DMS114 treated with DMSO at 0.1 percent for 48 hours (cell line): ENCODE results near the gene INPP4B.

ENCODE experiments used
- DNase-seq: peaks from one replicate; lab custom pipeline; 2025; ENCODE audit not compliant: unreplicated experiment; lab: John Stamatoyannopoulos, UW

INPP4B gene

DNA sequence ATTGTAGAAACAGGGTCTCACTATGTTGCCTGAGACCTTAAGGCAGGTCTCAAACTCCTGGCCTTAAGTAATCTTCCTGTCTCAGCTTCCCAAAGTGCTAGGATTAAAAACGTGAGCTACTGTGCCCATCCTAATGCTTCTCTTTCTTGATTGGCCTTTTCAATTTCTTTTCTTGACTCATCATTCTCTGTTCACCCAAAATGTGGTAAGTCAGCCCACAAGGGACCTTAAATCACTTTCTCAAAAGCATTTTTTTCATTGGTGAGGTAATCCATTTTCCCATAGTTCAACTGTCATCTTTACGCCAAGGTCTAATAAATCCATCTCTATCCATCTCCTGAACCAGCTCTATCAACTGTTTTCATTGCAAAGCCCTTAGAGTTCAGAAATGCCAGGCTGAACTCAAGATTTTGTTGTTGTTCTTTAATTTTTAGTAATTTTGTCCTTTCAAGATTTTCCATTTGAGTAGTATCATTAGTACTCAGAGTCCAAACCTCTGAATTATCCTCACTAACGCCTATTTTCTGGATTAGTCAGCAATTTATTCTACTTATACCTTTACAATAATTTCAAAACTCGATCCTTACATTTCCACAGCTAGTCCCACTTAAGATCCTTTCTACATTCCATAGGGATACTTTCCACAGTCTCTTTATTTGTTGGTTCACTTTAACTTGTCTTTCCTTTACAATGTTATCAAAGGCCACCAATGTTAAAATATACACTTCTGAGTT, 681.2 kb downstream of the INPP4B start:
- no peak for DNase-seq

DNA sequence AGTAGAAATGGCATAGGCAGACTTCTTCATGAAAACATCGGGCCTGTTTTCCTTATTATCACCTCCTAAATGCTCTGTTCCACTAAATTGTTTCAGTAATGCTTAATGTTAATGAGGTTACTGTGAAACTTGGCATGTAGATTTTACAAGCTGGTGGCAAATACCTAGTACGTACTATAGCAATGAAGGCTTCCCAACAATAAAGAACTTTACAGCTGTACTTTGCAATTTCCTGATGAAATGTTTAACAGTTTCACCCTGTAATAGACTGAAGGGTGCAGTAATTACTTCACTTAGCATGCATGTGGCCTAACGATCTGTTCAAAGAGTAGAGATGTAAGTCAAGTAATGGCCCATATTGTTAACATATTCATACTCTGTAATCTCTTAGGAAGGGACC, 685.0 kb downstream of the INPP4B start:
- no peak for DNase-seq

DNA sequence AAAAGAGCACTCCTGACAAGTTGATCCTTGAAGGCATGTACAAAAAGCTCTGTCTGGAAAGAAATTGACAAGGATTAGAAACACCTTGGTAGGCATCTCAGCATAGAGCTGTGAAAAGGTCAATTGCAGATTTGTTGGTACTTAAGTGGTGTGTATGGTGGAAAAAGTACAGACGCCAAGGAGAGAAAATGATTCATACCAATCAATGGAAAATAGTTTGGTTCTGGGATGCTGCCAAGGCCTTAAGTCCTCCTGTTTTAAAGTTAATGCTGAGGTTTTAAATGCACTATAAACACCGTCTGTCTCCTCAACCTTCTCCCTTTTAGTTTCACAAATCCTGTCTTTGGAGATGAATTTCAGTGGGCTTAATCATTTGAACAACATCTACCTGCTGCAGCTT, 685.6 kb downstream of the INPP4B start:
- DNase-seq: no peak

DNA sequence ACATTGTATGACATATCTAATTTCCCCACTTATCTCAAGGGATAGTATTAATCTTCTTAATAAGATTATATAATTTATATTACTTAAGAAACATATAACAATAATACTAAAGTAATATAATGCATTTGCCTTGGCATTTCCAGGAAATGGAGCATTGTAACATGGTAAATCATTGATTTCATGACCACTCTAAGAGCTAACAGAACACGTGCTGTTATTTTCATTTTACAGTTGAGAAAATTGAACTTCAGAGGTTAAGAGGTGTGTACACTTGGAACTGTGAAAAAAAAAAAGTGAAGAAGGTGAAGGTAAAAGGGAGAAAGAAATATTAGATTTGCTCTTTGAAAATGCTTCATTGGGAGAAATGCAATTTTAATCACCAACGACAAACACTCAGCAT, 687.1 kb downstream of the INPP4B start:
- DNase-seq: no peak

DNA sequence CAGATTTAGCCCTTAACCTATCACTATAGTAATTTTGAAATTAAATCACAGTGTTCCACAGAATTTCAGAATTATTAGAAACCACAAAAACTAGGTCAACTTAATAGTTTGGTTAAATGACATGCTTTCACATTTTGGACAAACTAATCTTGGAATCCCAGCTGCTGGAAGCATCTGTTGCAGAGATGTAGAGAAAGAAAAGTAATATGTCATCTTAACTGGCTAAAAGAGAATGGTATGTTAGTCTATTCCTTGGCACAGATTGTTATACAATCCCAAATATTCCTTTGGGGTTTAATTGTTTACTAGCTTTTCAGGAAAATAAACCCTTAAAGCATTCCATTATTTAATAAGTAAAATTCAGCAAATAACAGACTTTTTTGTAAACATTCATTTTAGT, 689.8 kb downstream of the INPP4B start:
- no peak for DNase-seq

DNA sequence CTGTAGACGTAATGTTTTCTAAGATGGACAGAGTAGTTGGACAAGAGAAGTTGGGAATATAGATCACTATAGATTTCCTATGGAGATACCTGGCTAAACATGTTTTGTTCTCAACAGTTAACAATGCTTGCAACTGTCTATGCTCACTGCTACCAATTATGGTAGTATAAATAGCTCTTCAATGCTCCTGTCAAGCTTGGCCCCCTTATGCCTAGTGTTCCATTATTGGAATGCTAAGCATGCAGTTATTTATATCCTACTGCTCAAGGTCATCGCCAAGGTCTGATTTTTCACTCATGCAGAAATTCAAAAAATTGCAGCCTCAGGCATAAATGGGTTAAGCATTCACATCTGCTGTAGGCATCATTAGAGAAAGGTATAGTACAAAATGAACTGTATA, 690.8 kb downstream of the INPP4B start:
- DNase-seq: no peak

DNA sequence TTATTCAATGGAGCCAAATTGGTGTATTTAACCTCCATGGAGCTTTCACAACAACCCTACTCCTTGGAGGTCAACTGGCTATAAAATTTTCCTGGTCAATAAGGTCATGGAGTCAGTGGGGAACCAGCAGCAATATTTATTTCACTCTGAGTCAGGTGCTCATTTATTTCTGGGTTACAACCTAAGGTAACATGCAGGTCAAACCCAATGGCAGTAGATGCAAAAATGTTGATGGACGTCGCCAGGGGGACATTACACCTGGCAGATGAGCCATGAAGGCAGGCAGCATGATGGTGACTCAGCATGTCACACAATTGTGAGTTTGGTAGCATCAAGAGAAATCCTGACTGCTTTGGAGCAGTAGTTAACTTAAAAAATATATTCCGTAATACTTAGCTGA, 695.6 kb downstream of the INPP4B start:
- no peak for DNase-seq

DNA sequence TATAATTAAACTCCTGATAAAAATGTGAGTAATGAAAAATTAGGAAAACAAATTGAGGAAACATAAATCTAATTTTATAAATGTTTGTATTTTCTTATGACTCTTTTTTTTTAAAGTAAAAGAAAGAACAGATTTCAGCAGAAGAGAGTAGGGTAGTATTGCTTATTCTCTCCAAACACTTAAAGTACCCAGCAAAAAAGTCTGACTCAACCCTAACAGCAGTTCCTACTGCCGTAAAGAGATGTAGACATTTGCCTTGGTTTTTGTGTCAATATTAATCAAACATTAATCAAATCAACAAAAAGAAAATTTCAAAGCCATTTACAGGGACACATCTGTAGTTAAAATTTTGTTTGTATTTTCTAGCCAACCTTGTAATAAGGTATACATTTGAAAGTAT, 701.3 kb downstream of the INPP4B start:
- no peak for DNase-seq

DNA sequence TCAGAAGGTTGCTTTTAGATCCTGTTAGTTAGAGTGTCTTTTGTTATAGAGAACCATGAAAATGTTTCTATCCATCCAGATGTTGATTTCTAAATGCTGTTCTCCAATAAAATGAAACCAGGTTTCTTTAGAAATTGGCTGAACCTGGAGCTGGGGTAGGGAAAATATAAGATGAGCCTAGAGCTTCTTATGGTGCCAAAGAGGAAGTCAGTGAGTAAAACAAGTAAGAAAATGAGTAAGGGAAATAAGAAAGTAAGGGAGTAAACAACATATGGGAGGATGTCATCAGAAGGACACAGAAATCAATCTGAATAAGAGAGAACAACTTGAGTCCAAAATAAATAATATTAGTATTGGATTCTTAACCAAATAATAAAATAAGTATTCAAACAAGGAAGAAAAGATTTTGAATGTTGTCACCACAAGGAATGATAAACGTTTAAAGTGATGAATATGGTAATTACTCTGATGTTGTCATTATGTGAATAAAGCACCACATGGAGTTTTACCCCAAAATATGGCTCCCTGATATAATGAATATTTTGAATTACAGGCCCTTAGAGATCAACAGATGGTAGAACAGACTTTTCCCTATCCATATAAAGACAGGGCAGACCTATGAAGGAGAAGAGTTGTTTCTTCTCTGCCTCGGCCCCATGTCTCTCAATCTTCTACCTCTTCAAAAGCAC, 703.6 kb downstream of the INPP4B start:
- no peak for DNase-seq

DNA sequence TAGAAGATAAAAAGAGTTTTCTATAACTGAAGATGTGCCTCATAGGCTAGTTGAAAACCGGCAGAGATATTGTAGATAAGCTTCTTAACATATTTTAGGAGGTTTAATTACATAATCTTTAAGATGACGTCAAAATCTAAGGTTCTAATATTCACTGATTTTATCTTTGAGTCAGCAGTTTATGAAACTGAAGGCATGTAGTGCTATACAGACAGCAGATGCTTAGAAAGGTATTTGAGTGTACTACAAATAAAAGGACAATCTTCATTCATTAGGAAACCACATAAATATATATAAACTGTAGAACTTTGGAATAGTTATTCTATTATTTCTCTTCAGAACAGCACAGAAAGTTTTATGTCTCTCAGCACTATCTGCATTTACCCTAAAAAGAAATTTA, 704.9 kb downstream of the INPP4B start:
- no peak for DNase-seq

DNA sequence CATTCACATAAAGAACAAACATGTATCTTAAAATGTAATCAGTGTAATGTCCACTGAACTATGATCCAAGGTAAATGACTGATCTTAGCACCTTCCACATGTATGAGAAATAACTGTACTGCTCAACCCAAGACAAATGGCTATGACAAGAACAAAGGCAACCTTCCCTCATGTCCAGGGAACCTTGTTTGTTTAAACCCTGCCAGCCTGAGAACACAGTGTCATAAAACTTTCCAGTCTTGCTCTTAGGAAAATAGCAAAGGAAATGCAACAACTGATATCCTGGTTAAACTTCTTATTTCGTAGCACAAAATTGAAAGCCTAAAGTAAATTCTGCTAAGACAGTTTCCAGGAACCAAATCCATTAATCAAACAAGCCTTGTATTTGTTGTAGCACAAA, 715.4 kb downstream of the INPP4B start:
- DNase-seq: no peak

DNA sequence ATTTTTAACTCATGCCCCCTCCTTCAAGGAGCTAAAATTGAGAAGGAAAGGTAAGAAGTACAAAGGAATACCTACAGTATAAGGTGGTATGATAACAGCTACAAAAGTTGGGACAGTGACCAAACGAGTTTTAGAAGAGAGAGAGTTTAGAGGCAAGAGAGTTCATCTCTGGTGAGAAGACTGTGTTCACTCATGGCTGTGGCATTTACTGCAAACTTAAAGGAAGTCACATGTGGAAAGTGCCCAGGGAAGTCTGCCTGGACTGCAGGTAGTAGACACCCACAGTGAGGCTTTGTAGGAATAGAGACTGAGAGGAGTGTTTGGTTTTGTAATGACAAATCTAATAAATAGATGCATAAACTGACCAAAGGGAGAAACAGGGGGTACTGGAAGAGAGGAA, 716.2 kb downstream of the INPP4B start:
- DNase-seq: no peak

DNA sequence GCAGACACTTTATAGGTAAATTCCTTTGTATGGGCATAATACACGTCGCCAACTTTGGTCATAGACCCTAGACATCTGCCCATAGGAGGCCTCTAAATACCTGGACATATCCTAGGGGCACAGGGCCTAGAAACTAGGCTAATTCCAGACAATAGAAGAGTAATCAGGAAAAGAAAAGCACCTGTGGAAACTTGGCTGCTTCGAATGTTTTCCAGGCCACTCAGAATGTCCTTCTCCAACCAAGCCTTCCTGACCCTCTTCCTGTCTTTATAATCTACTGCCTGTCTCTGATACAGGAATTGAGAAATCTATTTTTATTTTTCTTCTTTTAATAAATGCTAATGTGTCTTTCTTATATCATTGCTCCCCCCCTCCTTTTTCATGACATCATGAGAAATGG, 716.6 kb downstream of the INPP4B start:
- no peak for DNase-seq

DNA sequence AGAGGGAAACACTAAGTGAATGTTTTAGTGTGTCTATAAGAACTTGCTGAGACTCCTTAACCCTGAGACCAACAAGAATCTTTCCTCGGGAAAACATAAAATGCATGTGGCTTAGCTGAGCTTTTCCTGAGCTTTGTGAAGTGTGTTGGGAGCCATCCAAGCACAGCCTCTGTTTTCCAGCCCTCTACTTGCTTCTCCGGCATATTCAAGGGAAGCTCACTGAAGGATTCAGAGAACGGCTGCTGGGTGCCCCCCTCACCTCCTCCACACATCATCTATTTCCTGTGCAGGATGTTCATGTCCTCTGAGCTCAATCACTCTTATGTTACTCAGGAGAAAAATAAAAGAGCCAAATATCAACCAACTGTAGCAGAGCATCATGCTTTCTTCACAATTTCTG, 717.6 kb downstream of the INPP4B start:
- no peak for DNase-seq

DNA sequence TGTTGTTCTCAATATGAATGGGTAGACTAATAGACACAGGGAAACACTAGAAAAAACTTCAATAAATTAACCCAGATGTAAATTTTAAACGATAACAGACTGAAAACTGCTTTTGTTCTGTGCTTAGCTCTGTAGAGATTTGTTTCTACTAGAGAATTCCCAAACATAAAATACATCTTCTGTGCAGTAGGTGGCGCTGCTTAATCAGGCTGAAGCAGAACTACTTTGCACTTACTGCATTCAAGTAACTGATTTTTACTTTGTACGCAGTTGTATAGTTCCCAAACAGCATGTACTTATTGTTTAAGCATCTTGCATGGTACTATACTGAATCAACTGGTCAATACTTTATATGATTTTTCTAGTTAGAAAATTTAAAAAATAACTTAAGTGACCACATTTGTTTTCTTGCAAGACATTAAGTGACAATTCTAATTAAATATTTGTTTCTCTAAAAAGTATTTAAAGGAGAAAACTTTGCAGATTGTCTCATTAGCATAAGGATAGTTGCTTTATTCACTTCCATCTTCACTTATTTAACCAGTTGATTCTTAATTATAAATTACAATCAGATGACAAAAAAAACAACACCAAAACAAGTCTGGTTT, 719.1 kb downstream of the INPP4B start:
- DNase-seq: peak; percentile 23

DNA sequence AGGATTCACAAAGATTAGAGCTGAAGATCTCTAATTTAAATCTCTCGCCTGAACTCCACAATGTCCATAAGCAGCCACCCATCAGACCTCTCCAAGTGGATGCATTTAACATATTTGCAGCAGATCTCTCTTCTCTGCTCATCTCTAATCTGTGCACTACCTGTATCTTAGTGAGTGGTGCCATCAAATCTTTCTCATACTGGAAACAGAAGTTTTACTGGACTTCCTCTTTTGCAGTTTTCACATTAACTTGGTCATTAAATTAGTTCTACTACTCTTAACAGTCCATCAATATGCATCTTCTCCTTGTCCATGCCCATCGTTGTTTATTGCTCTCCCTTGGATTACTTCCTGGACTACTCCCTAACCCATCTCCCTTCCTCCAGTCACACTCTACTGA, 721.2 kb downstream of the INPP4B start:
- DNase-seq: no peak

DNA sequence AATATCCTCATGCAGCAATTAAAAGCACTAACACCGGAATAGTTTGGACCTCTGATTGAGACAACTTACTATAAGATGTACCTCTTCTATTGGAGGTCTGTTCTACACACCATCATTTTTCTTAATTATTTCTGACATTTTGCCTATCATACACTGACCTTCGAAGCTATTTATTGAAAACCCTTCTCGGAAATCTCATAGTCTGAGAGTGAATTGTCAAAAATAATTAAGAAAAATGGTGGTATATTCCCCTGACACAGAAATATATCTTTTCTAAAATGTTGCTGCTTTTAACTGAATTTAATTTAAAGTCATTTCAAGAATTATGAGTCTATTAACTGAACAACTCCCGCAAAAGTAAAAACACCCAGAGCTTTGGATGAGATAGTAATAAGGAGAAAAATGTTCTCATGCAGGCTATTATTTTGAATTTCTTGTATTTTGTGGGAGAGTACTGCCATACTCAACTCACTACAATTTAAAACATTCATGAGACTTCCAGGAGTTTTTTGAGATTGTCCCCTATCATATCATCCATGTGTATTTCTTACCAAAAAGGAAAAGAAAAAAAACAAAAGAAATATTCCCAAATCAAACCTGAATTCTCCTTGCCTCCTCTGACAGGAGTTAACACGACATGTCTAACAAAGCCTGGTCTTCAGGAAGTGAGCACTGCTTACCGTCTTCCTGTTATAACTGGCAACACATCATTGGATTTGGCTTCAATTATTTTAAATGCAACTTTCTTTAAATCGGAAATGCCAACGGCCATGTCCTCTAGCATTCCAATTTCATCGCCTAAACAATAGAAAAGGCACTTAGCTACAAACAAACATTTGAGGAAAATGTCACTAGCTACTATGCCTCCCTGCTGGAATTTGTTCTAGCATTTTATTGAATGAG, 724.4 kb downstream of the INPP4B start:
- DNase-seq: no peak

DNA sequence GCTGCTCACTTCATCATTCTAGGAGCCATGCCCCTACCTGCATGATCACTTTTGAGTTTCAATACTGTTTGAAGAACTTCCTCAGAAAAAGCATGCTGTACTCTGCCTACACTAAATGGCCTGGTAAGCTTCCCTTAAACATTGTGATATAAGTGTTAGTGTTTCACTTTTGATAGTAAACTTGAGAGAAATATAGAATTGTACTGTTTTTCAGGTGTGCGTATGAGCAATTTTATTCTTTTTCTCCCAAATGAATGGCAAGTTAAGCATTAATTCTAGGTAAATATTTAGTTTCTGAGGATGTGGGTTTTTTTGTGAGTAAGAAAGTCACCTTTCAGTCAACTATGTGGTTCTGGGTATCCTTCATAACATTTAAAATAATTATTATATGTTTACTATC, 725.2 kb downstream of the INPP4B start:
- DNase-seq: no peak

DNA sequence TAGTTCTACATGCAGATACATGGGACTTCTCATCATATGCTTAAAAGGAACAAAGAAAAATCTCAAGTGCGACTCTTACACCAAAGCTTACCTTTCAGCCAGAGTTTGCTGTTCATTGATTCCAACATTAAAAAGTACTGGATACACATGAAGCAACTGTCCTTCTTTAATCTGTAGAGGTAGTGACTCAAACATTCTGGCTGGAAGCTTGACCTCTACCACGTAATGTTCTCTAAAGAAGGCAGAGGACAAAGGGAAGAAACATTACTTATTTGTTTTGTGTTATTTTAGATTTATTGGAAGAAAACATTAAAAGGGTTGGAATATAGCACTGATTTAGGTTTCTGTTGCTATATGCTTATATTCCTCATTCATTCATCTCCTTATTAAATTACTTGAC, 733.6 kb downstream of the INPP4B start:
- no peak for DNase-seq

DNA sequence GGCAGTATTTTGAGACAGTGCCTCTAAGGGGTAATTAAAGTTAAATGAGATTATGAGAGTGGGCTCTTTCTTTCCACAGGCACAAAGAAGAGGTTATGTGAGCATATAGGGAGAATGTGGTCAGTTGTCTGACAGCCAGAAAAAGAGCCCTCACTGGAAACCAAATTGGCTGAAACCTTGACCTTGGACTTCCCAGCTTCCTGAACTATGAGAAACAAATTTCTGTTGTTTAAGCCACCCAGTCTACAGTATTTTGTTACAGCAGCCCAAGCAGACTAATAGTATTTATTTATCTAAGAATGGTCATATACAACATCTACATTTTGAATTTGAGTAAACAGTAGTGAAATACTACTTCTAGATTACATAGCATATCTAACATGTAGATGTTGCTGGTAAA, 736.0 kb downstream of the INPP4B start:
- DNase-seq: no peak

DNA sequence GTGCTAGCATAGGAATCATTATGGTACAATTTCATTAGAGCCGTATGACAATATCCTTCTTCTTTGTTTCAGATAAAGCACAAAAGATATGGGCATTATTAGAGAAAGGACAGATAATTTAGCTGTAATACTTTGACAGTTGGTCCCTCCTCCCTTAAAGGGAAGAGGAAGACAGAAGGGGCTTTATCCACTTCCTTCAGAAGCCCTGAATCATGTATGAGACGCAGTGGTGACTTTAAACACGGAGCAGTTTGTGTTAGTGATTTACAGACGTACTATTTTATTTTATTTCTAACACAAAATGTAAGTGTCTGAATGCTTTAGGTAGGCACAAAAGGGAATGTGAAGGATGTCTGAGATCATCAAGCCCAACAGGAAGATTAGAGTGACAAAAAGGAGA, 742.1 kb downstream of the INPP4B start:
- no peak for DNase-seq

DNA sequence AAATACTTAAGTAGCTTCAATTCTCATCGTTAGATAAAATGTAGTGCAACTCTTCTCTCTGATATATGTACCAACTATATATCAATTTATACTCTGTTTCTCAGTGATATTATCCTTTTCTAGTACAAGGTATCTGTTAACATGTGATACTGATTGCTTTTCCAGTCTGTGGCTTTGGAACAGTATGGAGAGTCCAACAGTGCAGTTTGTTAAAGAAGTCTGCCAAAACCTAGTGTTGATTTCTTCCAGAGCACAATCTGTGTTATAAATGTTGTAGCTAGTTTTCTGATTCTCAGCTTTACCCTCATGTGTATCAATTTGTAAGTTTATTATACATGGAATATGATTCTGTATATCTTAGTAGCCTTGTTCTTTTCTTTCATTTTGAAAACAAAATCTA, 744.7 kb downstream of the INPP4B start:
- DNase-seq: no peak
